NB4 (cell line): Measurements from ENCODE around the gene FAM3B.

Experiments used
- CTCF ChIP-seq: IDR thresholded peaks from one replicate; pipeline ENCODE4 v1.5.1; 2012; ENCODE audit warnings: low read depth, low read length
- MAX ChIP-seq: IDR thresholded peaks from 2 replicates; pipeline ENCODE4 v1.6.1; 2011; ENCODE audit warnings: low read depth, low read length
- MYC ChIP-seq: IDR thresholded peaks from 2 replicates; pipeline ENCODE4 v1.6.1; 2011; ENCODE audit warnings: low read depth, low read length
- POLR2A ChIP-seq: IDR thresholded peaks from 2 replicates; pipeline ENCODE4 v1.6.1; 2011; ENCODE audit warnings: mild to moderate bottlenecking; ENCODE audit not compliant: insufficient read length; ENCODE audit errors: extremely low read depth

- no peak for TF ChIP-seq POLR2A
- TF ChIP-seq CTCF: no peak
- TF ChIP-seq MAX: peak; percentile 23
- no peak for TF ChIP-seq MYC
These were observed 54.5 kb downstream of the FAM3B start for GRCh38 chr21:41370840-41371684.
